Measurements from ENCODE around the gene INO80B.
A peak's percentile ranks its signal among the peaks of the same experiment; 100 is the strongest.

DNA sequence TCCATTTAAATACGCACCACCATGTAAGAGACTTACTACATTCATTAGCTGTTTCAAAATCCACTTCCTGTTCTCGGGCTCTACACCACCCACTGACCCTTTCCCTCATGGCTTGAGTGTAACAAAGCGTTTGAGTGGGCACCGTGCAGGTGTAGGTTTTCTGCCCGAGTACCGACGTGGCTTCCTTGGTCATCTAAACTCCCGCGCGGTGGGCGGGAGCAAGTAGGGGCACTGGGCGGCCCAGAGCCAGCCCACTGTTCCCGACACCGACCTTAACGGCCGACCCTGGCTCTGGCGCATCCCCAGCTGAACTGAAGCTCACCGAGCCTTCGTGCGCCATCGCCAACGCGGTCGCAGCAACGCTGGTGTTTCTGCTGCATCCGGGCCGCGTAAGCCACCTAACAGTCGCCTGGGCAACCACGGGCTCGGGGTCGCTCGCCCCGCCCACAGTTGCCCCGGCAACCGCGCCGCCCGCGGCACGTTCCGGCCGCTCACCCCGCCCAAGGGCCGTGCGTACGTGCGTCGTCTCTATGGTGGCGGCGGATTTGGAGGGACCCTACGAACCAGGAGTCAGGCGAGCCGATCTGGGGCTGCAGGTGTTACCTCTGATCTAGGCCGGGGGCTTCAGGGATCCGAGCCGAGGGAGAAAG lies 33.5 kb upstream of the INO80B start, which contains the start of the genes C2orf81 and WDR54:
- TF ChIP-seq POLR2A (IDR thresholded peaks at IDR 0.05) = peak in 3 of 4 donors; percentile 24 to 64 (median 28)
- TF ChIP-seq, protein P1, sequence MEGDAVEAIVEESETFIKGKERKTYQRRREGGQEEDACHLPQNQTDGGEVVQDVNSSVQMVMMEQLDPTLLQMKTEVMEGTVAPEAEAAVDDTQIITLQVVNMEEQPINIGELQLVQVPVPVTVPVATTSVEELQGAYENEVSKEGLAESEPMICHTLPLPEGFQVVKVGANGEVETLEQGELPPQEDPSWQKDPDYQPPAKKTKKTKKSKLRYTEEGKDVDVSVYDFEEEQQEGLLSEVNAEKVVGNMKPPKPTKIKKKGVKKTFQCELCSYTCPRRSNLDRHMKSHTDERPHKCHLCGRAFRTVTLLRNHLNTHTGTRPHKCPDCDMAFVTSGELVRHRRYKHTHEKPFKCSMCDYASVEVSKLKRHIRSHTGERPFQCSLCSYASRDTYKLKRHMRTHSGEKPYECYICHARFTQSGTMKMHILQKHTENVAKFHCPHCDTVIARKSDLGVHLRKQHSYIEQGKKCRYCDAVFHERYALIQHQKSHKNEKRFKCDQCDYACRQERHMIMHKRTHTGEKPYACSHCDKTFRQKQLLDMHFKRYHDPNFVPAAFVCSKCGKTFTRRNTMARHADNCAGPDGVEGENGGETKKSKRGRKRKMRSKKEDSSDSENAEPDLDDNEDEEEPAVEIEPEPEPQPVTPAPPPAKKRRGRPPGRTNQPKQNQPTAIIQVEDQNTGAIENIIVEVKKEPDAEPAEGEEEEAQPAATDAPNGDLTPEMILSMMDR (IDR thresholded peaks at IDR 0.05) = no peak
